GM23338 (cell line): ENCODE measurements around the gene PADI6. TPM values are rescaled to one million over a fixed set of nuclear protein-coding genes. Genes with fewer than 3 reads are reported as not detected.
"Not testable (repeated sequence)": the region's sequence is repeated elsewhere in the genome, so short reads cannot be mapped to it uniquely, and the experiment has no call there.

Experiments
- ATAC-seq: fragments of 200-7000 bp; cut with Tn5 transposase; 3 replicates; pipeline ENCODE4 v1.9.1; 2020
- DNase-seq: peaks from one replicate; pipeline ENCODE4 v3.0.0-alpha.2; 2015; ENCODE audit warnings: low spot score
- H2AFZ ChIP-seq: fragments of 200-600 bp; sonication (generic); 2 replicates; pipeline ENCODE4 v1.8.0; 2016; ENCODE audit warnings: antibody characterized with exemption, mild to moderate bottlenecking, moderate library complexity
- H3F3A ChIP-seq: fragments of 200-600 bp; sonication (generic); replicated peaks from 2 replicates; pipeline ENCODE4 v1.8.0; 2017; ENCODE audit warnings: antibody characterized with exemption, mixed run types, low read depth
- H3K27ac ChIP-seq: fragments of 200-600 bp; sonication (generic); 2 replicates; pipeline ENCODE4 v1.6.1; 2016; ENCODE audit warnings: low read depth
- H3K27me3 ChIP-seq: fragments of 200-600 bp; sonication (generic); 2 replicates; pipeline ENCODE4 v1.8.0; 2016; ENCODE audit warnings: mild to moderate bottlenecking, mixed run types, moderate library complexity; ENCODE audit not compliant: insufficient read depth
- H3K36me3 ChIP-seq: fragments of 200-600 bp; sonication (generic); 2 replicates; pipeline ENCODE4 v1.8.0; 2016; ENCODE audit warnings: mild to moderate bottlenecking; ENCODE audit not compliant: insufficient read depth
- H3K4me1 ChIP-seq: fragments of 200-600 bp; sonication (generic); 2 replicates; pipeline ENCODE4 v1.8.0; 2016; ENCODE audit warnings: mild to moderate bottlenecking, moderate library complexity; ENCODE audit not compliant: insufficient read depth
- H3K4me2 ChIP-seq: fragments of 200-600 bp; sonication (generic); 2 replicates; pipeline ENCODE4 v1.7.1; 2017; ENCODE audit warnings: mixed run types
- H3K4me3 ChIP-seq: fragments of 200-600 bp; sonication (generic); 2 replicates; pipeline ENCODE4 v1.6.1; 2016; ENCODE audit warnings: mixed run types
- H3K79me2 ChIP-seq: fragments of 200-600 bp; sonication (generic); replicated peaks from 2 replicates; pipeline ENCODE4 v1.8.0; 2017; ENCODE audit warnings: mild to moderate bottlenecking; ENCODE audit not compliant: insufficient read depth
- H3K9me2 ChIP-seq: fragments of 200-600 bp; sonication (generic); 2 replicates; pipeline ENCODE4 v1.8.0; 2017; ENCODE audit not compliant: insufficient read depth
- H4K20me1 ChIP-seq: fragments of 200-600 bp; sonication (generic); replicated peaks from 2 replicates; pipeline ENCODE4 v1.8.0; 2017; ENCODE audit warnings: mild to moderate bottlenecking; ENCODE audit not compliant: insufficient read depth
- H3K27ac Mint-ChIP-seq: 2 replicates; pipeline ENCODE4 v1.8.0; 2020; ENCODE audit warnings: inconsistent platforms, mild to moderate bottlenecking, moderate library complexity, mixed read lengths
- H3K27me3 Mint-ChIP-seq: 3 replicates; pipeline ENCODE4 v1.8.0; 2022; ENCODE audit warnings: low read depth, mild to moderate bottlenecking, moderate library complexity, mixed read lengths, inconsistent platforms; ENCODE audit not compliant: insufficient read depth, poor library complexity
- H3K36me3 Mint-ChIP-seq: 3 replicates; pipeline ENCODE4 v1.8.0; 2021; ENCODE audit warnings: low read depth, mild to moderate bottlenecking, inconsistent platforms, moderate library complexity, mixed read lengths
- H3K4me1 Mint-ChIP-seq: 3 replicates; pipeline ENCODE4 v1.8.0; 2020; ENCODE audit warnings: mild to moderate bottlenecking, inconsistent platforms, mixed read lengths
- H3K4me3 Mint-ChIP-seq: 3 replicates; pipeline ENCODE4 v1.8.0; 2021; ENCODE audit warnings: moderate library complexity, mild to moderate bottlenecking, inconsistent platforms, mixed read lengths
- H3K9me3 Mint-ChIP-seq: 3 replicates; pipeline ENCODE4 v1.8.0; 2020; ENCODE audit warnings: moderate library complexity, mild to moderate bottlenecking, inconsistent platforms, mixed read lengths
- POLR2AphosphoS5 ChIP-seq: IDR thresholded peaks from 2 replicates; pipeline ENCODE4 v1.6.1; 2016; ENCODE audit warnings: antibody characterized with exemption, low read depth
- ZNF114 ChIP-seq: fragments of 250-450 bp; sonication (Bioruptor Pico); IDR thresholded peaks from 2 replicates; pipeline ENCODE4 v1.5.0; 2020; ENCODE audit warnings: mild to moderate bottlenecking, moderate library complexity
- polyA plus RNA-seq: library from polyadenylated mRNA; unstranded; fragments of >200 nt; fragmentation: Nextera tagmentation; extraction: Ambion mirVana; gene quantifications from 2 replicates; pipeline ENCODE4 v1.2.1, GENCODE V29; 2016
- total RNA-seq: library from RNA; depleted of rRNA; stranded (reverse); fragments of >200 nt; shearing (Covaris generic); gene quantifications from 2 replicates; pipeline ENCODE4 v1.2.3, GENCODE V29; 2014
- TF ChIP-seq, protein P1 (sequence below), 2 experiments: fragments of 200-600 bp in 1 of 2; sonication (generic) in 1 of 2; conservative IDR thresholded peaks; 2 replicates each; pipeline versions ENCODE4 v1.5.1 to v1.6.1; 2016 to 2017; ENCODE audit warnings: antibody characterized with exemption in 2 of 2, low read depth in 2 of 2, mild to moderate bottlenecking in 2 of 2, moderate library complexity in 1 of 2

Gene PADI6
- total and polyA plus RNA-seq, 2 experiments from 2014 or later, result not detected

DNA sequence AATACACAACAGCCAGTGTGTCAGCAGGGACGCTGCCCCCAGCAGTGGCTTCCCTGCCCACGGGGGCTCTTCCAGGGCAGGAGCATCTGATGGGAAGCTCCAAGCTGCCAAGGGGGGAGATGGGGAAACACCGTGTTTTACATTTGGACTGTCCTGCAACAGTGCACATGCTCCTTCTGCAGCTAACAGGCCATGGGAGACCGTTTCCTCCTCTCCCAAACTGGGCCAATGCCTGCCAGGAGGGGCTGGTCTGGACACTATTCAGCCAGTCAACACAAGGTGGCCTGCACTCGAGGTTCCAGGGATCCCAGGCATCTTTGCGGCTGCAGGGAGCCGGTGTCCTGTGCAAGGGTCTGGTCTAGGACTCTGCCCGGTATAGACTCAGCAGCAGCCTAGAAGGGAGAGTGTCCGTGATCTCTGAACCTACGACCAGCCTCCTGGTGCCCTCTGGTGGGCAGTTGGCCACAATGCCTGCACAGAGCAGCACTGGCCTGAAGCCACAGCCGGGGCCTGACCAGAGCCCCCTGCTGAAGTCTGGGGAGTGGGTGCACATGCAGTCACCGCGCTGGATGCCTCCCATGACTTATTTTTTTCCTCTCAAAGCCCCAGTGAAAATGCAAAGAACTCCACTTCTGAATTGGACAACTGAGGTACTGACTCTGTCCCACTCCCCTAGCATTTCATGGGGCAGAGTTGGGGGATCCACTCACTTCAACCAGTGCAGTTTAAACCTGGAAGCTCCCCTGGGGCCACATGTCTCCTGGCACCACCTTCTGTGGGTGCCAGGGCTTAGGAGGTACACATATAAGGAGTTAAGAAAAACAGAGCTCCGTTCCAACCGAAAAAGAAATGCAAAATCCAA, 34.1 kb downstream of the PADI6 start:
- Histone ChIP-seq H3K27ac (peak overlapping the region; percentile 82; the same call in 1 of the 2 replicates), H3F3A (peaks cover 67% of the 10 kb centered on the region), H3K27me3 (no peaks in the 10 kb centered on the region), H3K4me3 (no peak overlapping the region), H3K36me3 (peaks cover 35% of the 10 kb centered on the region), H3K79me2 (peaks cover 2% of the 10 kb centered on the region; the same call in 1 of the 2 replicates), H2AFZ (no peak overlapping the region), H3K9me2 (no peaks in the 10 kb centered on the region), H3K4me2 (no peak overlapping the region), H4K20me1 (peaks cover 16% of the 10 kb centered on the region), H3K4me1 (peaks cover 3% of the 10 kb centered on the region; the same call in 1 of the 2 replicates)
- ATAC-seq, result peak; percentile 78
- Mint-ChIP-seq H3K27me3 (peaks cover 53% of the 10 kb centered on the region), H3K4me1 (peaks cover 64% of the 10 kb centered on the region), H3K4me3 (no peak overlapping the region), H3K36me3 (peaks cover 60% of the 10 kb centered on the region), H3K9me3 (peaks cover 3% of the 10 kb centered on the region; the same call in 2 of the 3 replicates), H3K27ac (no peak overlapping the region; the same call in 1 of the 2 replicates)
- TF ChIP-seq POLR2AphosphoS5, result peak; percentile 41
- no peak for TF ChIP-seq ZNF114 (CRISPR knock-in tag)
- TF ChIP-seq, protein P1, sequence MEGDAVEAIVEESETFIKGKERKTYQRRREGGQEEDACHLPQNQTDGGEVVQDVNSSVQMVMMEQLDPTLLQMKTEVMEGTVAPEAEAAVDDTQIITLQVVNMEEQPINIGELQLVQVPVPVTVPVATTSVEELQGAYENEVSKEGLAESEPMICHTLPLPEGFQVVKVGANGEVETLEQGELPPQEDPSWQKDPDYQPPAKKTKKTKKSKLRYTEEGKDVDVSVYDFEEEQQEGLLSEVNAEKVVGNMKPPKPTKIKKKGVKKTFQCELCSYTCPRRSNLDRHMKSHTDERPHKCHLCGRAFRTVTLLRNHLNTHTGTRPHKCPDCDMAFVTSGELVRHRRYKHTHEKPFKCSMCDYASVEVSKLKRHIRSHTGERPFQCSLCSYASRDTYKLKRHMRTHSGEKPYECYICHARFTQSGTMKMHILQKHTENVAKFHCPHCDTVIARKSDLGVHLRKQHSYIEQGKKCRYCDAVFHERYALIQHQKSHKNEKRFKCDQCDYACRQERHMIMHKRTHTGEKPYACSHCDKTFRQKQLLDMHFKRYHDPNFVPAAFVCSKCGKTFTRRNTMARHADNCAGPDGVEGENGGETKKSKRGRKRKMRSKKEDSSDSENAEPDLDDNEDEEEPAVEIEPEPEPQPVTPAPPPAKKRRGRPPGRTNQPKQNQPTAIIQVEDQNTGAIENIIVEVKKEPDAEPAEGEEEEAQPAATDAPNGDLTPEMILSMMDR (conservative IDR thresholded peaks at IDR 0.05; ENCODE audit: low read depth in 2 of 2), result peak; percentile 76 to 88
- peak; percentile 90 for DNase-seq

DNA sequence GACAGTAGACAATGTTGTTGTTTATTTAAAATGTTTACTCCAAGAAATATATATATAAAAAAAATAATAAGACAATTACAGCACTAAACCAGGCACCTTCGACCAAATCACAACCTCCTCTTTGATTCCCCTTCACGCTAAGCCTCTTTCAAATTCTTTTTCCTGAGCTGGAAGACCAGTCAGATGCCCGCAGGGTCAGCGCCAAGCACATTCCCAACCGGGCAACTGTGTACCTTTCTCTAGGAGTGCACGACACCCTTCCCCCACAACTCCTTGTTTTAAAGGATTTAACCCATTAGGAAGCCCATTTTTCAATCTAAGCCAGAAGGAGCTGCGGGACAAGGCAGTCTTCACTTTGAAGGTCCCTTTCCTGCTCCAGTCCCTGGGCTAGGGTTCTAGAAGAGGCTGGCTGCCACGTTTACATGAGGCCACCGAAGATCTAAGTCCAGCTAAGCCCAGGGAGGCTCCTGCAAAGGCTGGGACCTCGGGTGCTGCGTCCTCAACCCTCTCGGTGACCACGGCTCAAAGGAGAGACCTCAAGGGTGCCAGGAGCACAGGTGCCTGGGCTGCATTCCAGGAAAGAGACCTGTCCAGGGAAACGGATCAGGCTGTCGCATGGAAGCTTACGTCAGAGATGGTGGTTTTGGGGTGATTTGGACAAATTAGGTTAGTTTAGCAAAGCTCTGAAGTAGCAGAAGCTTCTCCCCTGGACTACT, 34.9 kb downstream of the PADI6 start:
- not testable (repeated sequence) for H3K4me2 ChIP-seq, H3K4me3 Mint-ChIP-seq, H3K27me3 ChIP-seq, ATAC-seq, H3K4me3 ChIP-seq, H3K9me3 Mint-ChIP-seq, H3K4me1 ChIP-seq, DNase-seq, H2AFZ ChIP-seq, H3K9me2 ChIP-seq
- H3K27ac ChIP-seq, result peak overlapping the region; percentile 82; the same call in 1 of the 2 replicates
- peaks cover 42% of the 10 kb centered on the region for H3K36me3 ChIP-seq
- Mint-ChIP-seq H3K27me3 (peaks cover 53% of the 10 kb centered on the region), H3K36me3 (peaks cover 68% of the 10 kb centered on the region), H3K27ac (peak overlapping the region; percentile 79; the same call in 1 of the 2 replicates), H3K4me1 (peaks cover 59% of the 10 kb centered on the region)
- peaks cover 24% of the 10 kb centered on the region for H4K20me1 ChIP-seq
- H3F3A ChIP-seq, result peaks cover 69% of the 10 kb centered on the region
- peaks cover 10% of the 10 kb centered on the region for H3K79me2 ChIP-seq

GRCh38 chr1:17407786-17408514, 36.0 kb downstream of the PADI6 start:
- ATAC-seq, result not testable (repeated sequence)
- H3K4me1 Mint-ChIP-seq, result peaks cover 63% of the 10 kb centered on the region

More at GRCh38 chr1:17407786-17408514, 36.0 kb downstream of the PADI6 start:
- not testable (repeated sequence) for H3K4me2 ChIP-seq, H2AFZ ChIP-seq, H3K4me3 Mint-ChIP-seq, H3K4me3 ChIP-seq, H3K9me2 ChIP-seq, H3K9me3 Mint-ChIP-seq, DNase-seq, H3K4me1 ChIP-seq, H3K27ac Mint-ChIP-seq, H3K27me3 ChIP-seq
- peaks cover 80% of the 10 kb centered on the region for H3F3A ChIP-seq
- 0 out of 2 replicates have a peak, but pooled peaks have one; percentile 16 for TF ChIP-seq POLR2AphosphoS5
- H3K27ac ChIP-seq, result peak overlapping the region; percentile 63; the same call in 1 of the 2 replicates
- peaks cover 19% of the 10 kb centered on the region for H3K79me2 ChIP-seq
- Mint-ChIP-seq H3K36me3 (peaks cover 79% of the 10 kb centered on the region), H3K27me3 (peaks cover 53% of the 10 kb centered on the region)
- peaks cover 31% of the 10 kb centered on the region for H4K20me1 ChIP-seq
- H3K36me3 ChIP-seq, result peaks cover 53% of the 10 kb centered on the region
